Measurements from ENCODE around the gene HINT3. TPM values are rescaled to one million over a fixed set of nuclear protein-coding genes. Genes with fewer than 3 reads are reported as not detected.

Gene HINT3
- total and polyA plus RNA-seq, 2 of the 13 experiments (the other 11 are each of a cell fraction or from before 2014, with no cell fraction given) = 3.1 to 22.8 TPM

DNA sequence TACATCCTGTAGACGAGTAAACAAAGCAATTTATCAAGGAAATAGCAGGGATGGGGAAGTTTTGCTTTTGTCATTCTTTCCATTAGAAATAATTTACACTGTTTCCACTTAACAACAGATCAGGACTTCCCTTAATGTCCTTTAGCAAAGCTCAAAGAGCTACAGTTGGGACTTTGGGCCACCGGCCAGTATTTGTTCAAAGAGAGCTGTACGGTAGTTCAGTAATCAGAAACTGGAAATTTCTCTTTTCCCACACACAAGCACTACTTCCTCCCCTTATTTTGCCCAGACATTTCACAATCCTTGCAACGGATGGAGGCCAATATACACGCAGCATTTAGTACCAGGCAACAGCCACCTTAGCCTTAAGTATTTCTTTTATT lies 12.1 kb upstream of the HINT3 start (continued):
- peak; percentile 16; the same call in 1 of the 2 replicates for TF ChIP-seq ARID4A (CRISPR knock-in tag; IDR thresholded peaks at IDR 0.05; ENCODE audit: borderline replicate concordance)
- TF ChIP-seq ZNF652 (CRISPR knock-in tag; IDR thresholded peaks at IDR 0.05; ENCODE audit: borderline replicate concordance, low read depth) = peak; percentile 64; the same call in 1 of the 2 replicates
- TF ChIP-seq RFXANK (CRISPR knock-in tag; IDR thresholded peaks at IDR 0.05) = peak; percentile 76; the same call in 1 of the 2 replicates
- no peak for TF ChIP-seq RBM39 (IDR thresholded peaks at IDR 0.05; ENCODE audit: low read depth, low read length, poor library complexity, severe bottlenecking)
- no peak for TF ChIP-seq ZFY (CRISPR knock-in tag; IDR thresholded peaks at IDR 0.05)
- peak; percentile 74 for TF ChIP-seq PPARG (CRISPR knock-in tag; conservative IDR thresholded peaks at IDR 0.05)
- TF ChIP-seq DRAP1 (CRISPR knock-in tag; IDR thresholded peaks at IDR 0.05) = peak; percentile 70; the same call in 1 of the 2 replicates
- TF ChIP-seq FOXA3 (CRISPR knock-in tag; IDR thresholded peaks at IDR 0.05) = peak; percentile 76
- TF ChIP-seq SAFB2 (CRISPR knock-in tag; IDR thresholded peaks at IDR 0.05; ENCODE audit: borderline replicate concordance, low read depth) = no peak
- TF ChIP-seq RARA (CRISPR knock-in tag; IDR thresholded peaks at IDR 0.05) = peak; percentile 61
- TF ChIP-seq PHF21A (CRISPR knock-in tag; IDR thresholded peaks at IDR 0.05) = peak; percentile 87
- no peak for TF ChIP-seq ATAD3A (CRISPR knock-in tag; IDR thresholded peaks at IDR 0.05)
- peak; percentile 81; the same call in 1 of the 2 replicates for TF ChIP-seq HMG20A (CRISPR knock-in tag; IDR thresholded peaks at IDR 0.05; ENCODE audit: borderline replicate concordance)
- peak; percentile 98 for TF ChIP-seq CEBPB (IDR thresholded peaks at IDR 0.05; ENCODE audit: borderline replicate concordance, low read depth, low read length)
- TF ChIP-seq PAWR (CRISPR knock-in tag; IDR thresholded peaks at IDR 0.05; ENCODE audit: borderline replicate concordance) = no peak
- TF ChIP-seq SALL1 (CRISPR knock-in tag; IDR thresholded peaks at IDR 0.05) = peak; percentile 77; the same call in 1 of the 2 replicates
- peak; percentile 32; the same call in 1 of the 2 replicates for TF ChIP-seq GABPB1 (CRISPR knock-in tag; IDR thresholded peaks at IDR 0.05)
- TF ChIP-seq, protein P1, sequence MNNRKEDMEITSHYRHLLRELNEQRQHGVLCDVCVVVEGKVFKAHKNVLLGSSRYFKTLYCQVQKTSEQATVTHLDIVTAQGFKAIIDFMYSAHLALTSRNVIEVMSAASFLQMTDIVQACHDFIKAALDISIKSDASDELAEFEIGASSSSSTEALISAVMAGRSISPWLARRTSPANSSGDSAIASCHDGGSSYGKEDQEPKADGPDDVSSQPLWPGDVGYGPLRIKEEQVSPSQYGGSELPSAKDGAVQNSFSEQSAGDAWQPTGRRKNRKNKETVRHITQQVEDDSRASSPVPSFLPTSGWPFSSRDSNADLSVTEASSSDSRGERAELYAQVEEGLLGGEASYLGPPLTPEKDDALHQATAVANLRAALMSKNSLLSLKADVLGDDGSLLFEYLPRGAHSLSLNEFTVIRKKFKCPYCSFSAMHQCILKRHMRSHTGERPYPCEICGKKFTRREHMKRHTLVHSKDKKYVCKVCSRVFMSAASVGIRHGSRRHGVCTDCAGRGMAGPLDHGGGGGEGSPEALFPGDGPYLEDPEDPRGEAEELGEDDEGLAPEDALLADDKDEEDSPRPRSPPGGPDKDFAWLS (CRISPR knock-in tag; IDR thresholded peaks at IDR 0.05; ENCODE audit: borderline replicate concordance) = no peak
- peak; percentile 55; the same call in 1 of the 2 replicates for TF ChIP-seq YEATS4 (CRISPR knock-in tag; IDR thresholded peaks at IDR 0.05; ENCODE audit: borderline replicate concordance)
- TF ChIP-seq HNRNPH1 (optimal IDR thresholded peaks at IDR 0.05; ENCODE audit: low read depth, low read length) = no peak
- TF ChIP-seq GATAD1 (CRISPR knock-in tag; IDR thresholded peaks at IDR 0.05) = peak; percentile 37; the same call in 1 of the 2 replicates
- TF ChIP-seq SPEN (CRISPR knock-in tag; IDR thresholded peaks at IDR 0.05; ENCODE audit: low read depth) = no peak
- TF ChIP-seq ZNF10 (CRISPR knock-in tag; IDR thresholded peaks at IDR 0.05; ENCODE audit: borderline replicate concordance, low read depth) = no peak
- TF ChIP-seq ZNF552 (CRISPR knock-in tag; IDR thresholded peaks at IDR 0.05; ENCODE audit: borderline replicate concordance) = no peak
- TF ChIP-seq ZSCAN22 (CRISPR knock-in tag; IDR thresholded peaks at IDR 0.05) = no peak
